ENCODE data around the gene CEP295NL.
"Not testable (repeated sequence)": the region's sequence is repeated elsewhere in the genome, so short reads cannot be mapped to it uniquely, and the experiment has no call there.

The CEP295NL gene

GRCh38 chr17:78903101-78903779, at the start of gene CEP295NL:
Gene CEP295NL, minus strand, starts transcription at chr17:78903201. Its CDS starts 1,373 bp downstream, at chr17:78901828.
- peak; percentile 7 for DNase-seq

DNA sequence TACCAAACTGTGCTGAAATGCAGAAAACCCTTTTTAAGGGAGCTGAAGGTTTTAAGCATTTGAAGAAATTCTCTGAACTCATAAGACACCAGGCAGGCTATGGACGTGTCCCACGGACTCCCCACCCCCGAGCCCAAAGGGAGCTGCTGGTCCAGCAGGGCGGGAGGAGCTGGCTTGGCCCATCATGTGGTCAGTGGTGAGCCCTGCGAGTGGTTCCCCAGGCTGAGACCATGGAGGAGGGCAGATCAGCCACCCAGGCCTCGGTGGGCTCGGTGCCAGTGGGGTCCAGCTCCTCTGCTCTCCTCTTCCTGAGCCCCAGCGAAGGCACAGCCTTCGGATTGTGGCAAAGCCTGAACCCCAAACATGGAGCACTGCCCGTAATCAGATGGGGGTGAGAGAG, 49.7 kb upstream of the CEP295NL start:
- no peak for DNase-seq

GRCh38 chr17:78951967-78952551, 49.1 kb upstream of the CEP295NL start:
- no peak for DNase-seq

GRCh38 chr17:78950870-78951269, 47.9 kb upstream of the CEP295NL start:
- no peak for DNase-seq

DNA sequence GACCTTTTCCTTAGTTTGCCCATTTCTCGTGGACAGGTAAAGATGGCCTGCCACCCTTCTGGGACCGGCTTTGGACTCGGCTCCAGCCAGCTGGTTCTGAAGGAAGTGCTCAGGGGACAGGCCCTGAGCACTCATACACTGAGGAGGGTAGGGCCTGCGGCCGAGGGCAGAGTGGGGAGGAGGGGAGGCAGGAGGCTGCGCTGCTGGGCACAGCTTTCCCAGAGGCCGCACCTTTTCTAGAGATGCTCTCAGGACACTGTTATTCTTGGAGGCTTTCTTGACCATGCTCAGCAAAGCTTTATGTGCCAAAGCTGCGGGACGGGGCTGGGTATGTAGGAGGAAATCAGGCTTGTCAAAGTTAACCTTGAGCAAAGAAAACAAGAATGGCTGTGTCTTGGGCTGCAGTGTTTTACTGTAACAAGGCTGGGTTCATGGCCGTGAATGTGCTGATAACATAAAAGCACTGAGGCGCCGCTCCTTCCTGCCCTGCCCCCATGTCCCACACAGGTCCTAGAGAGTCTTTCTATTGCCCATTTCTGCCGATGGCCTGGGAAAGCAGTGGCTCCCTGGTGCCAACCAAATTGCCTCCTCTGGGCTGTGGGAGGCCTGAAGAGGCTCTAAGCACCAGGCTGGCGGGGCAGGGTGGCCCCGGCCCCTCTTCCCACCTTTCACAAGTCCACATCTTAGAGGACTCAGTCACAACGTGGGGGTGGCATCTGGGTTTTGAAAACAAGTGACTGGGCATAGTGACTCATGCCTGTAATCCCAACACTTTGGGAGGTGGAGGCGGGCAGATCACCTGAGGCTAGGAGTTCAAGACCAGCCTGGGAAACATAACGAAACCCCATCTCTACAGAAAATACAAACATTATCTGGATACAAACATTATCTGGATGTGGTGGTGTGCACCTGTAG, 44.5 kb upstream of the CEP295NL start:
- no peak for DNase-seq

GRCh38 chr17:78946631-78947030, 43.6 kb upstream of the CEP295NL start:
- no peak for DNase-seq

GRCh38 chr17:78946131-78946530, 43.1 kb upstream of the CEP295NL start:
- no peak for DNase-seq

GRCh38 chr17:78945455-78945854, 42.5 kb upstream of the CEP295NL start:
- not testable (repeated sequence) for DNase-seq

- no peak for DNase-seq
Measured at GRCh38 chr17:78944956-78945355, 42.0 kb upstream of the CEP295NL start.

DNA sequence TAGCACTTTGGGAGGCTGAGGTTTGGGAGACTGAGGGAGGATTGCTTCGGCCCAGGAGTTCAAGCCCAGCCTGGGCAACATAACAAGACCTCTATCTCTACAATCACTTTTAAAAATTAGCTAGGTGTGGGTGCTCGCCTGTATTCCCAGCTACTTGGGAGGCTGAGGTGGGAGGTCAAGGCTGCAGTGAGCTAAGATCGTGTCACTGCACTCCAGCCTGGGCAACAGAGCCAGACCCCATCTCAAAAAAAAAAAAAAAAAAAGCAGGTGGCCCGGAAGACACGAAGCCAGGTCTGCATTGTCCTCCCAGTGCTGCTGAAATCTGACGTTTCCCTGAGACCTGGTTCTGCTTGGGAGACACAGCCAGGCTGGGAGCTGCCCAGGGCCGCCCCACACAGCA, 41.0 kb upstream of the CEP295NL start:
- no peak for DNase-seq

- DNase-seq = no peak
Measured at GRCh38 chr17:78940708-78941107, 37.7 kb upstream of the CEP295NL start.

- DNase-seq = no peak
Measured at GRCh38 chr17:78940258-78940657, 37.3 kb upstream of the CEP295NL start.

DNA sequence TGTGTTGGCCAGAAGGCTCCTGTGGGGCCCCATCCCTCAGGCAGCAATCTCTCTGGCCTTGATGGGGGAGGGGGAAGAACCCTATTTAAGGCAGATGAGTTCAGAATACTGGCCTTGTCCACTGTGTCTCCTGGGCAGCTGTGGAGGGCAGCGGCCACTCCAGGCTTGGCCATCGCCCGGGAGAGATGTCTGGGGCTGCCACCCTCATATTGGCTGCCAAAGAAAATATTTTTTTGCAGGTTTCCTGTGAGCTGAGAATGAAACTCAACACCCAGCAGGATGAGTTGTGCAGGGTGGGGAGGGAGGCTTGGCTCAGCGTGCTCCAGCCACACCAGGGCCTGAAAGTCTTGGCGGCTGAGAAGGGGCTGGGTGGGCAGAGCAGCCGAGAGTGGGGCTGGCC, 36.6 kb upstream of the CEP295NL start:
- DNase-seq = no peak

- no peak for DNase-seq
Measured at GRCh38 chr17:78937561-78937960, 34.6 kb upstream of the CEP295NL start.

GRCh38 chr17:78935419-78936323, 32.7 kb upstream of the CEP295NL start:
- DNase-seq = no peak

DNA sequence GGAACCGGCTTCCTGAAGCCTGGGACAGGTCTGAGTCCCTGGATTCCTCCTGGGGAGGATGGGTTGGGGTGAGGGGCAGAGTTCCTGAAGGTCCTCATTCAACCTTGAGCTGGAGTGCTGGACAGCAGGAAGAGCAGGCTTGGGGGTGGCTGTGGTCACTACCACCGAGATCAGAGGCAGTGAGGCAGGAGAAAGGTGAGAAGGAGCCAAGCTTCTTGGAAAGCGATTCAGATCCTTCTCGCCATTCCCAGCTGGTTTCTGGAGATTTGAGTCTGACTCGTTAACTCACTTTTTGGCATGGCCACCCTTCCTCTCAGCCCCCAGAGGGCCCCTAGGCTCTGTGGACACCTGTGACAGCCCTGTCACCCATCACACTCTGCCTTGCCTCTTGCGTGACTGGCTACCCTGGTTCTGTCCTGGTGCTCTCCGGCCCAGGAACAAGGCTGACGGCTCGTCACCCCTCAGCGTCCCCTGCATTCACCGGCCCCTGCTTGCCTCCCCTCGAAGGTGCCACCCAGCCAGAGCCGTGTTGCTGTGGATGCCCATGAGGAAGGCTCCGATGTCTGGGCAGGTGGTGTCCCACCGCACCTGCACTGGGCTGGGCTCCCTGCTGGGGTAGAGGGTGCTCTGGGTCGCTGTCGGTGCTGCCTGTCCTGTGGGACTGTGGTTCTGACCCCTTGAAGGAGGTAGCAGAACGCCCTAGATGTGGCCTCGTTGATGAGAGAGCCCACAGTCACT, 31.8 kb upstream of the CEP295NL start:
- DNase-seq = no peak

DNA sequence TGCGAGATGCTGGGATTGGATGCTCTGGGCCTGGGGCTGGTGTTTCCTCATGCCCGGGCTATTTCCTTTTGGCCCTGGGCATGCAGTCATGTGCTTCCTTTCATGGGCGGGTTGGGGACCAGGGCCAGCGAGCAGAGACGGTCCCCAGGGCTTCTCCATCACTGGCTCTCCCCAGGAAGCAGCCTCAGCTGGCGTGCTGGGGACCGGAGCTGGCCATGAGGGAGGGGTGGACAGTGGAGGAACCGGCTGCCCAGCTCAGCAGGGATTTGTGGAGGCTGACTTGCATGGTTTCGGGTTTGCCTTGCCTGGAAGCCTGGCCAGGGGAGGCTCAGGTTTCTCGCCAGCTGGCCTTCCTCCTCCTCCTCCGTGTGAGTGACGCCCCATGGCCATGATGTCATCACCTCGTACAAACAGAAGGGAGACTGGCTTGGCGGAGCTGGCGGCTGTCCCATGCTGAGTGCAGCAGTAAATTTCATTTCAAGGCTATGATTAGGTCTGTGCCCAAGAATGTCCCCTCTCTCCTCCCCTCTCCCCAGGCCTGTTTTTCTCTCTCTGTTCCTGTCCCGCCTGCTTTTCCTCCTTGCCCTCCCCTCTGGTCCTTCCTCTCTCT, 31.1 kb upstream of the CEP295NL start:
- peak; percentile 63 for DNase-seq

- peak; percentile 90 for DNase-seq
Measured at GRCh38 chr17:78933025-78933958, 30.3 kb upstream of the CEP295NL start.

DNA sequence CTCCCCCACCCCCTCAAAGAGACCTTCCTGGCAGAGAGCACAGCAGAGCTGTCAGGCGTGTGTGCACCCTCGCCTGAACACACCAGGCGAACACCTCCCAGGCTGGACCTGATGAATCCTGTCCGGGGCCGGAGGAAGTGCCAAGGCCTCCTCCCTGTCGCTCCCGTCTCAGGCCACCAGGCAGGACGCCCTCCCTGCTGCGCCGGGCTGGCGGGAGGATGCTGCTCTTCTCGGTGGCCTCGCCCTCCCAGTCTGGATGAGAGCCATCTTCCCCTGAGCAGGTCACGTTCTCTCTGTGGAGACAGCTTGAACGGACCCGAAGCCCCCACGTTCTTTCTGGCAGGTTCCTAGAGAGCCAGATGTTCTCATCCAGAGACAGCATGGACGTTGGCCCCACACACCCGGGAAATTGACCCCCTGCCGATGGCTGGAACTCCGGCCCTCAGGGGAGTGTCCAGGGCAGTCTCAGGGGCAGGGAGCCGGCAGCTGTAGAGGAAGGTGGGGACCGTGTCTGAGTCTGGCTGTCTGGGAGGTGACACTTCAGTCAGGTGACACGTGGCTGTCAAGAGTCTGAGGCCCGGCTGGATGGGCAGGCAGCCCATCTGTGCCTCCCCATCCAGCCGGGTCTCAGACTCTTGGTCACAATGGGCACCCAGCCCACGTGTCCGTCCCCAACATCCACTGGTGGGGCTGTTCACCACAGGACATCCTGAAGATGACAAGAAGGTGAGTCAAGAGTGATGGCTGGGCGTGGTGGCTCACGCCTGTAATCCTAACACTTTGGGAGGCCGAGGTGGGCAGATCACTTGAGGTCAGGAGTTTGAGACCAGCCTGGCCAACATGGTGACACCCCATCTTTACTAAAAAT, 27.1 kb upstream of the CEP295NL start:
- DNase-seq = no peak

Measured in MV-4-11 (cell line).